ENCODE results near the gene CPXM1. TPM values are rescaled to one million over a fixed set of nuclear protein-coding genes. Genes with fewer than 3 reads are reported as not detected.

CPXM1 gene
- total RNA-seq, 1 experiment from 2014 or later = not detected

GRCh38 chr20:2846698-2847097, 46.3 kb upstream of the CPXM1 start:
- H3K27ac ChIP-seq (ENCODE audit: low read length) = no peak overlapping the region
- no peaks in the 10 kb centered on the region for H3K27me3 ChIP-seq (ENCODE audit: low read length)
- H3K4me2 ChIP-seq (ENCODE audit: low read length) = no peak overlapping the region
- no peak overlapping the region for H3K9ac ChIP-seq (ENCODE audit: low read length)
- no TSS peak for BruUV-seq (replicated peaks)
- H3K4me3 ChIP-seq (ENCODE audit: low read length) = no peak overlapping the region
- TF ChIP-seq EZH2phosphoT487 (IDR thresholded peaks at IDR 0.05; ENCODE audit: borderline replicate concordance, low read length) (no peak), EZH2 (IDR thresholded peaks at IDR 0.05; ENCODE audit: low read length, unreplicated experiment) (no peak), CTCF (conservative IDR thresholded peaks at IDR 0.05; ENCODE audit: low read depth, low read length) (no peak)
- H4K20me1 ChIP-seq (ENCODE audit: low read length) = no peaks in the 10 kb centered on the region
- POLR2A ChIA-PET (ENCODE audit: unreplicated experiment) = no interaction called here
- CTCF ChIA-PET = no interaction called here
- no peaks in the 10 kb centered on the region for H3K4me1 ChIP-seq (ENCODE audit: insufficient read depth, low read length)
- no peaks in the 10 kb centered on the region for H3K9me3 ChIP-seq (ENCODE audit: low read length)
- H3K9me2 ChIP-seq (replicated peaks; ENCODE audit: low read length) = no peaks in the 10 kb centered on the region
- H2AFZ ChIP-seq (ENCODE audit: low read length) = no peak overlapping the region
- DNase-seq (no peak), ATAC-seq (no peak)
- peaks cover 8% of the 10 kb centered on the region for H3K79me2 ChIP-seq (ENCODE audit: low read length)
- intact Hi-C loops (cut with micrococcal nuclease) = no loop called here
- H3F3A ChIP-seq (ENCODE audit: low read length, unreplicated experiment) = no peaks in the 10 kb centered on the region
- H3K36me3 ChIP-seq (ENCODE audit: low read depth, low read length) = no peaks in the 10 kb centered on the region

GRCh38 chr20:2845607-2846006, 45.2 kb upstream of the CPXM1 start:
- H2AFZ ChIP-seq (ENCODE audit: low read length) = no peak overlapping the region
- no peak overlapping the region for H3K4me2 ChIP-seq (ENCODE audit: low read length)
- peaks cover 5% of the 10 kb centered on the region; the same call in 1 of the 2 replicates for H3K4me1 ChIP-seq (ENCODE audit: insufficient read depth, low read length)
- no TSS peak for BruUV-seq (replicated peaks)
- peaks cover 17% of the 10 kb centered on the region for H3K79me2 ChIP-seq (ENCODE audit: low read length)
- no peaks in the 10 kb centered on the region for H3F3A ChIP-seq (ENCODE audit: low read length, unreplicated experiment)
- intact Hi-C loops (cut with micrococcal nuclease) = no loop called here
- H3K9me3 ChIP-seq (ENCODE audit: low read length) = no peaks in the 10 kb centered on the region
- H3K9me2 ChIP-seq (replicated peaks; ENCODE audit: low read length) = no peaks in the 10 kb centered on the region
- no peak overlapping the region for H3K4me3 ChIP-seq (ENCODE audit: low read length)
- no peaks in the 10 kb centered on the region for H4K20me1 ChIP-seq (ENCODE audit: low read length)
- DNase-seq (no peak), ATAC-seq (no peak)
- ChIA-PET POLR2A (ENCODE audit: unreplicated experiment) (no interaction called here), CTCF (no interaction called here)
- no peak overlapping the region for H3K27ac ChIP-seq (ENCODE audit: low read length)
- H3K36me3 ChIP-seq (ENCODE audit: low read depth, low read length) = no peaks in the 10 kb centered on the region
- H3K9ac ChIP-seq (ENCODE audit: low read length) = no peak overlapping the region
- H3K27me3 ChIP-seq (ENCODE audit: low read length) = no peaks in the 10 kb centered on the region
- no peak for TF ChIP-seq CTCF (conservative IDR thresholded peaks at IDR 0.05; ENCODE audit: low read depth, low read length)
- no peak for TF ChIP-seq EZH2 (IDR thresholded peaks at IDR 0.05; ENCODE audit: low read length, unreplicated experiment)
- TF ChIP-seq EZH2phosphoT487 (IDR thresholded peaks at IDR 0.05; ENCODE audit: borderline replicate concordance, low read length) = no peak

- Histone ChIP-seq H3K9me2 (replicated peaks; ENCODE audit: low read length) (no peaks in the 10 kb centered on the region), H3K27me3 (ENCODE audit: low read length) (no peaks in the 10 kb centered on the region), H3K27ac (ENCODE audit: low read length) (no peak overlapping the region), H3F3A (ENCODE audit: low read length, unreplicated experiment) (no peaks in the 10 kb centered on the region), H2AFZ (ENCODE audit: low read length) (peak overlapping the region; percentile 83), H3K4me1 (ENCODE audit: insufficient read depth, low read length) (peaks cover 16% of the 10 kb centered on the region), H3K4me3 (ENCODE audit: low read length) (peak overlapping the region; percentile 80), H3K36me3 (ENCODE audit: low read depth, low read length) (no peaks in the 10 kb centered on the region), H3K9ac (ENCODE audit: low read length) (peak overlapping the region; percentile 90), H3K9me3 (ENCODE audit: low read length) (no peaks in the 10 kb centered on the region), H4K20me1 (ENCODE audit: low read length) (no peaks in the 10 kb centered on the region), H3K79me2 (ENCODE audit: low read length) (peaks cover 26% of the 10 kb centered on the region), H3K4me2 (ENCODE audit: low read length) (peak overlapping the region; percentile 83)
- ATAC-seq (peak; percentile 71), DNase-seq (peak; percentile 14)
- no peak for TF ChIP-seq EZH2phosphoT487 (IDR thresholded peaks at IDR 0.05; ENCODE audit: borderline replicate concordance, low read length)
- no peak for TF ChIP-seq CTCF (conservative IDR thresholded peaks at IDR 0.05; ENCODE audit: low read depth, low read length)
- no peak for TF ChIP-seq EZH2 (IDR thresholded peaks at IDR 0.05; ENCODE audit: low read length, unreplicated experiment)
- CTCF ChIA-PET = no interaction called here
- BruUV-seq (replicated peaks) = TSS peak; percentile 82
- intact Hi-C loops (cut with micrococcal nuclease) = no loop called here
- POLR2A ChIA-PET (ENCODE audit: unreplicated experiment) = no interaction called here
These were observed 40.6 kb upstream of the CPXM1 start for GRCh38 chr20:2840967-2841531.
